Measurements from ENCODE around the gene ANKS3. TPM values are rescaled to one million over a fixed set of nuclear protein-coding genes. Genes with fewer than 3 reads are reported as not detected.

Gene ANKS3
- total RNA-seq, 1 experiment from 2014 or later, result 25.5 TPM

- ChIA-PET RAD21 (ENCODE audit: low non-redundant PET in 1 of 2, low total read pairs in 2 of 2, uncharacterized antibody in 2 of 2, unreplicated experiment in 2 of 2) (no interaction called here), POLR2A (no interaction called here), CTCF (no interaction called here)
- TF ChIP-seq YY1 (IDR thresholded peaks at IDR 0.05; ENCODE audit: extremely low read depth, insufficient replicate concordance, low read depth, low read length) (no peak), EZH2phosphoT487 (IDR thresholded peaks at IDR 0.05; ENCODE audit: borderline replicate concordance) (no peak), TCF7L2 (IDR thresholded peaks at IDR 0.05; ENCODE audit: borderline replicate concordance, extremely low read depth, insufficient read depth, insufficient read length) (no peak), ELF1 (IDR thresholded peaks at IDR 0.05; ENCODE audit: borderline replicate concordance, low read depth) (no peak), SIN3A (IDR thresholded peaks at IDR 0.05; ENCODE audit: low read depth) (no peak), POLR2A (IDR thresholded peaks at IDR 0.05; ENCODE audit: borderline replicate concordance, extremely low read depth, insufficient read depth, insufficient read length) (no peak), JUND (IDR thresholded peaks at IDR 0.05) (no peak), ATF3 (IDR thresholded peaks at IDR 0.05) (no peak), ZBTB33 (IDR thresholded peaks at IDR 0.05; ENCODE audit: extremely low read depth, insufficient replicate concordance, low read length) (no peak), SP1 (IDR thresholded peaks at IDR 0.05; ENCODE audit: low read depth) (no peak), ZFX (IDR thresholded peaks at IDR 0.05) (no peak), CTCF (IDR thresholded peaks at IDR 0.05 in 2 of 3, conservative IDR thresholded peaks at IDR 0.05 in 1 of 3; ENCODE audit: borderline replicate concordance in 1 of 3, insufficient read depth in 1 of 3, low read depth in 2 of 3, low read length in 2 of 3) (no peak), EGR1 (IDR thresholded peaks at IDR 0.05; ENCODE audit: low read depth) (no peak), POLR2AphosphoS5 (IDR thresholded peaks at IDR 0.05; ENCODE audit: low read depth, low read length) (no peak)
- H3K27me3 ChIP-seq (ENCODE audit: insufficient read depth, low read length), result no peaks in the 10 kb centered on the region
- H3K9me3 ChIP-seq (ENCODE audit: control insufficient read depth in 1 of 2, insufficient read depth in 1 of 2, low read depth in 1 of 2, low read length in 2 of 2), result no peaks in the 10 kb centered on the region
- no TSS peak for BruUV-seq (replicated peaks)
- DNase-seq (ENCODE audit: low read depth, low spot score), result no peak
- H3K9me2 ChIP-seq (ENCODE audit: insufficient read depth), result no peaks in the 10 kb centered on the region
- intact Hi-C loops (cut with micrococcal nuclease), result no loop called here
- no peaks in the 10 kb centered on the region; the same call in 1 of the 2 replicates for H3K79me2 ChIP-seq (ENCODE audit: insufficient read depth, low read length)
- H3K4me3 ChIP-seq (replicated peaks in 1 of 2; ENCODE audit: low read depth in 1 of 2, low read length in 2 of 2), result no peak overlapping the region
- no peak overlapping the region for H3K27ac ChIP-seq (ENCODE audit: low read depth, low read length)
- H3K9ac ChIP-seq (ENCODE audit: low read length), result no peak overlapping the region
- no peaks in the 10 kb centered on the region for H4K20me1 ChIP-seq (ENCODE audit: insufficient read depth)
- H3K4me2 ChIP-seq (ENCODE audit: low read length), result no peak overlapping the region
- H3K4me1 ChIP-seq (ENCODE audit: control insufficient read depth in 1 of 2, insufficient read depth in 2 of 2, low read length in 2 of 2), result peaks cover 8 to 16% of the 10 kb centered on the region in 2 experiments; a peak in 2 of 4 replicates
- no peak overlapping the region for H2AFZ ChIP-seq (ENCODE audit: low read depth, low read length, poor library complexity, severe bottlenecking)
- H3K36me3 ChIP-seq (ENCODE audit: control insufficient read depth in 1 of 2, insufficient read depth in 2 of 2, low read length in 2 of 2), result peaks cover 0 to 2% of the 10 kb centered on the region in 2 experiments; a peak in 1 of 4 replicates
- ATAC-seq, result no peak
Measured at GRCh38 chr16:4690946-4691665, 43.0 kb downstream of the ANKS3 start.
